Gastroesophageal sphincter (tissue), 3 donors: ENCODE data around the gene FRMD4B.

Experiments used
- EP300 ChIP-seq: sonication (generic); formaldehyde crosslinking; IDR thresholded peaks from one replicate; pipeline ENCODE4 v1.6.1; 2017; ENCODE audit warnings: antibody characterized with exemption, mild to moderate bottlenecking
- POLR2A ChIP-seq, 2 donors: fragments of 450-650 bp; IDR thresholded peaks; one replicate each; pipeline ENCODE4 v1.6.1; 2017; ENCODE audit warnings: antibody characterized with exemption in 2 of 2, mild to moderate bottlenecking in 2 of 2, moderate library complexity in 1 of 2
- POLR2AphosphoS5 ChIP-seq: sonication (generic); formaldehyde crosslinking; IDR thresholded peaks from one replicate; pipeline ENCODE4 v1.6.1; 2017; ENCODE audit warnings: antibody characterized with exemption
- TF ChIP-seq, protein P1 (sequence below), 4 experiments: fragments of 200-600 bp in 2 of 4; fragments of 450-650 bp in 2 of 4; sonication (generic) in 1 of 4; IDR thresholded peaks; one replicate each; pipeline ENCODE4 v1.5.1; 2017 to 2019; ENCODE audit warnings: antibody characterized with exemption in 4 of 4, mild to moderate bottlenecking in 2 of 4, moderate library complexity in 2 of 4

DNA sequence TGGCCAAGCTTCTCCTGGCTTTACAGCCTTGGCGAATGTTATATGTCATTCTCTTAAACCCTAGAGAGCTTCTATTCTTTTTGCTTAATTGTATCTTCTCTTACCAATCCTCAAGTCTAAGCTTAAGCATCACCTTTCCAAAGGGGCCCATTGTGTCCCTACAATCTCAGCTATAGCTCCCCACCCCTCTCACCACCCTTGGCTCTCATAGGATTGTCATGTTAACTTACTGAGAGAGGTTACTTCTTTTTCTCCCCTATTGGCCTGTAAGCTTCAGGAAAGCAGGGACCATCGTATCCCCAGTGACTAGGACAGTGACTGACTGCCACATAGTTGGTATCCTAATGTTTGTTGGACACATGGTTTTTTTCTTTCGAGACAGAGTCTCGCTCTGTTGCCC lies 220.1 kb downstream of the FRMD4B start:
- TF ChIP-seq, protein P1, sequence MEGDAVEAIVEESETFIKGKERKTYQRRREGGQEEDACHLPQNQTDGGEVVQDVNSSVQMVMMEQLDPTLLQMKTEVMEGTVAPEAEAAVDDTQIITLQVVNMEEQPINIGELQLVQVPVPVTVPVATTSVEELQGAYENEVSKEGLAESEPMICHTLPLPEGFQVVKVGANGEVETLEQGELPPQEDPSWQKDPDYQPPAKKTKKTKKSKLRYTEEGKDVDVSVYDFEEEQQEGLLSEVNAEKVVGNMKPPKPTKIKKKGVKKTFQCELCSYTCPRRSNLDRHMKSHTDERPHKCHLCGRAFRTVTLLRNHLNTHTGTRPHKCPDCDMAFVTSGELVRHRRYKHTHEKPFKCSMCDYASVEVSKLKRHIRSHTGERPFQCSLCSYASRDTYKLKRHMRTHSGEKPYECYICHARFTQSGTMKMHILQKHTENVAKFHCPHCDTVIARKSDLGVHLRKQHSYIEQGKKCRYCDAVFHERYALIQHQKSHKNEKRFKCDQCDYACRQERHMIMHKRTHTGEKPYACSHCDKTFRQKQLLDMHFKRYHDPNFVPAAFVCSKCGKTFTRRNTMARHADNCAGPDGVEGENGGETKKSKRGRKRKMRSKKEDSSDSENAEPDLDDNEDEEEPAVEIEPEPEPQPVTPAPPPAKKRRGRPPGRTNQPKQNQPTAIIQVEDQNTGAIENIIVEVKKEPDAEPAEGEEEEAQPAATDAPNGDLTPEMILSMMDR (IDR thresholded peaks at IDR 0.05), result no peak
- TF ChIP-seq POLR2AphosphoS5, result no peak
- no peak for TF ChIP-seq POLR2A (IDR thresholded peaks at IDR 0.05)
- no peak for TF ChIP-seq EP300
